ENCODE results near the gene ZBTB25. TPM values are rescaled to one million over a fixed set of nuclear protein-coding genes. Genes with fewer than 3 reads are reported as not detected.

The ZBTB25 gene
- total RNA-seq, 4 donors from 2014 or later: 7.3 to 13.3 (median 10.4) TPM

GRCh38 chr14:64508215-64508776, 4.7 kb upstream of the ZBTB25 start:
- no peak overlapping the region for H3K4me3 ChIP-seq
- peak overlapping the region in 1 of 4 donors; percentile 91 for H3K27ac ChIP-seq (replicated peaks in 1 of 4)
- TF ChIP-seq, protein P1, sequence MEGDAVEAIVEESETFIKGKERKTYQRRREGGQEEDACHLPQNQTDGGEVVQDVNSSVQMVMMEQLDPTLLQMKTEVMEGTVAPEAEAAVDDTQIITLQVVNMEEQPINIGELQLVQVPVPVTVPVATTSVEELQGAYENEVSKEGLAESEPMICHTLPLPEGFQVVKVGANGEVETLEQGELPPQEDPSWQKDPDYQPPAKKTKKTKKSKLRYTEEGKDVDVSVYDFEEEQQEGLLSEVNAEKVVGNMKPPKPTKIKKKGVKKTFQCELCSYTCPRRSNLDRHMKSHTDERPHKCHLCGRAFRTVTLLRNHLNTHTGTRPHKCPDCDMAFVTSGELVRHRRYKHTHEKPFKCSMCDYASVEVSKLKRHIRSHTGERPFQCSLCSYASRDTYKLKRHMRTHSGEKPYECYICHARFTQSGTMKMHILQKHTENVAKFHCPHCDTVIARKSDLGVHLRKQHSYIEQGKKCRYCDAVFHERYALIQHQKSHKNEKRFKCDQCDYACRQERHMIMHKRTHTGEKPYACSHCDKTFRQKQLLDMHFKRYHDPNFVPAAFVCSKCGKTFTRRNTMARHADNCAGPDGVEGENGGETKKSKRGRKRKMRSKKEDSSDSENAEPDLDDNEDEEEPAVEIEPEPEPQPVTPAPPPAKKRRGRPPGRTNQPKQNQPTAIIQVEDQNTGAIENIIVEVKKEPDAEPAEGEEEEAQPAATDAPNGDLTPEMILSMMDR (IDR thresholded peaks at IDR 0.05): no peak
- no peak for TF ChIP-seq POLR2AphosphoS5 (IDR thresholded peaks at IDR 0.05)
- TF ChIP-seq POLR2A (IDR thresholded peaks at IDR 0.05; ENCODE audit: low read depth): no peak
- TF ChIP-seq EP300 (IDR thresholded peaks at IDR 0.05): no peak
- H3K9me3 ChIP-seq: no peaks in the 10 kb centered on the region
- no peaks in the 10 kb centered on the region for H3K27me3 ChIP-seq
- DNase-seq (ENCODE audit: extremely low spot score): no peak
- intact Hi-C loops (cut with DNase I): loop anchor here (10.0 kb wide), 1 partner anchor 173 kb away; no protein-coding TSS in a partner anchor
- no peaks in the 10 kb centered on the region for H3K36me3 ChIP-seq
- peaks cover 42 to 73% (median 68%) of the 10 kb centered on the region in 4 donors for H3K4me1 ChIP-seq
- 48% methylated on average over 1 of the region's 1 CpG for WGBS

DNA sequence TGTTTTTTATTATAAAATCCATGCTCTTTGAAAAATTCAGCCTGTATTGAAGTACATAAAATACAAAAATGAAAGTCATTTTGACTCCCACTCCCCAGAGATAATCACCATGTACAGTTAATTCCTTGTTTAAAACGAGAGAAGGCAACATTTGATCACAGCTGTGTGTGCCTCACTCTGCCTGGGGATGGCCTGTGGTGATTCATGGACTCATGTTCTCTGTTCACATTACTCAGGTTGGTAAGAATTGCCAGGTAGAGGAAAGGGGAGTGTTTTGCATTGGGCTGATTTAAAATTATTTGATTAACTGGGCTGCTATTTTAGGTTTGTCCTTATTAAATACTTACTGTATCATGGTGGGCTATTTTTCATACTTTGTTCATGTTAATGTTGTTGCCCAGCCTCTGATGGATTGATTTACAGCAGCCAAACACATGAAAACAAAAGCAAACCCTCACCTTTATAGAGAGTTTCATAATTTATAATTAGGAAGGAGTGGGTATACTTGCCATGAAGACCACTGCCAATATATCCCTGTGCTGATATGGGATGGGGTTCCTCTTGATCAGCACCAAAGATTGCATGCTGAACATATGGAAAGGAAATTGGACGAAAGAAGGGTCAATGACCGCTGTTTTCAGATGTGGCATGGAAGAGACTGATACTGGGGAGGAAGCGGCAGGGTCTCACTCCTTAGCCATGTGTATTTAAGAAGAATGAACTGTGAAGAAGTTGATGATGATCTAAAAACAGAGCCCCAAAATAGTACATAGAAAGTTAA, 3.9 kb upstream of the ZBTB25 start:
- no peak overlapping the region for H3K4me3 ChIP-seq
- H3K27me3 ChIP-seq: no peaks in the 10 kb centered on the region
- no peaks in the 10 kb centered on the region for H3K36me3 ChIP-seq
- TF ChIP-seq EP300 (IDR thresholded peaks at IDR 0.05): no peak
- no peak for TF ChIP-seq POLR2A (IDR thresholded peaks at IDR 0.05; ENCODE audit: low read depth)
- TF ChIP-seq POLR2AphosphoS5 (IDR thresholded peaks at IDR 0.05): no peak
- TF ChIP-seq, protein P1 (IDR thresholded peaks at IDR 0.05): no peak
- H3K27ac ChIP-seq (replicated peaks in 1 of 4): peak overlapping the region in 2 of 4 donors; percentile 91 to 100
- peaks cover 40 to 71% (median 67%) of the 10 kb centered on the region in 4 donors for H3K4me1 ChIP-seq
- 78% methylated on average over 4 of the region's 4 CpGs for WGBS
- DNase-seq (ENCODE audit: extremely low spot score): no peak
- no peaks in the 10 kb centered on the region for H3K9me3 ChIP-seq
- intact Hi-C loops (cut with DNase I): loop anchor here (10.0 kb wide), 1 partner anchor 173 kb away; no protein-coding TSS in a partner anchor

DNA sequence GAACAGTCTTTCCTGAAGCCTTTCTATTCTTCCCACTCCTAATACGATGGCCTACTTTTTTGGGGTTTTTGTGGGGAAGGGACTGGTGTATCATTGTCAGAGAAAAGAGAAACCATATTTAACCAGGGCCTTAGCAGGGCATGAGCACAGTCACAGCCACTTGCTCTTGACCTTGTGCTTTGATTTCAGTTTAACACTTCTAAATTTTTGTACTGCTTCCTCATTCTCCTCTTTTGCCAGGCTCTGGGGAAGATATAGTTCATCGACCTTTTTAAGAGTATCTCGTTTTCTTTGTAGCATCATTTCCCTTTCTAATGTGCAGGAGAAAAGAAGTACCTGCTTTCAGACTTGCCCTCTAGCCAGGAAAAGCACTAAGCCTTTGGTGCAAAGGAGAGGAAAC, 3.1 kb upstream of the ZBTB25 start:
- Histone ChIP-seq H3K36me3 (no peaks in the 10 kb centered on the region), H3K9me3 (no peaks in the 10 kb centered on the region), H3K27ac (replicated peaks in 1 of 4) (peak overlapping the region; percentile 91 to 100 (median 97)), H3K4me1 (peaks cover 45 to 71% (median 67%) of the 10 kb centered on the region in 4 donors), H3K4me3 (peak overlapping the region; percentile 84 to 98 (median 86)), H3K27me3 (no peaks in the 10 kb centered on the region)
- intact Hi-C loops (cut with DNase I): loop anchor here (10.0 kb wide), 1 partner anchor 172 kb away; no protein-coding TSS in a partner anchor
- TF ChIP-seq, protein P1 (IDR thresholded peaks at IDR 0.05): no peak
- no peak for TF ChIP-seq POLR2A (IDR thresholded peaks at IDR 0.05; ENCODE audit: low read depth)
- TF ChIP-seq POLR2AphosphoS5 (IDR thresholded peaks at IDR 0.05): no peak
- no peak for TF ChIP-seq EP300 (IDR thresholded peaks at IDR 0.05)
- no peak for DNase-seq (ENCODE audit: extremely low spot score)
- 52% methylated on average over 3 of the region's 3 CpGs for WGBS

DNA sequence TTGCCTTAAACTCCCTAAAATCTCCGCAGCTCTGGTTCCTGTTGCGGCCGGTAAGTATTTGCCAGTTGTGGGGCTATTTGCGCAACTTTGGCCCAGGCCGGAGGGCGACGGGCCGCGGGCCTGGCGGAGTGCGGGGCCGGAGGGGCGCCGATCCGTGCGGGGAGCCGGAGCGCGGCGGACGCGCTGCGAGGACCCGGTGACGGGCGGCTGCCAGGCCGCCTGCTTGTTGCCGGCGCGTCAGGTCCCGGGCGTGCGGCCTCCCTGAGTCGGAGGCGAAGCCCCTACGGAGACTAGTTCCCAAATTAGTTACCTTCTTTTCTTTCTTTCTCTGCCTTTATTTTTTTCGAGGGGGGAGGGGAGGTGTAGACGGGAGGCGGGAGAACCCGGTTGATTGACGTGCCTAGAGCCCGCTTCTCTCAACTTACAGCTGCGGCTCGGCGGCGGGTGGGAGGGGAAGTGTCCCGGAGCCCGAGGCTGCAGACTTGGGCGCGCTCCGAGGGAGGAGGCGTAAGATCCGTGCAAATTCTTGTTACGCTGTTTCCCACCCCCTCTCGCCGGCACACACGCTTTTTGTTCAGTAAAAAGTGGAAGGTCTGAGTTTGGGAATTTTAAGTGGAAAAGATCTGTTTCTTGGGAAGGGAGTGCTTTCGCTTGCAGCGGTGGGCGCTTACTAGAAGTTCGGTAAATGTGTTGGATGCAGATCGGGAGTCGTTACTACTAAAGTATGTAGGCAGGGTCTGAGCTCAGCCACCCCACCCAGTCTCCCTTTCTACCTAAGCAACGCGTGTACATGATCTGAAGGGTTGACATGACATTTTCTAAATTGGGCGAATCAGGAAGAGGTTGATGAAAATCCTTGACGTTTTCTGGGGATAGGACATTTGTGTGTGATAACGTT, 1.5 kb upstream of the ZBTB25 start:
- peak; percentile 96 for DNase-seq (ENCODE audit: extremely low spot score)
- TF ChIP-seq POLR2AphosphoS5 (IDR thresholded peaks at IDR 0.05) (peak in 1 of 2 donors; percentile 47), EP300 (IDR thresholded peaks at IDR 0.05) (no peak)
- TF ChIP-seq, protein P1 (IDR thresholded peaks at IDR 0.05): peak in 1 of 3 experiments; percentile 3

More for the DNA sequence above, 1.5 kb upstream of the ZBTB25 start:
- Histone ChIP-seq H3K9me3 (no peaks in the 10 kb centered on the region), H3K36me3 (no peaks in the 10 kb centered on the region), H3K27ac (replicated peaks in 1 of 4) (peak overlapping the region; percentile 91 to 100 (median 97)), H3K27me3 (no peaks in the 10 kb centered on the region), H3K4me3 (peak overlapping the region; percentile 84 to 98 (median 86)), H3K4me1 (peaks cover 41 to 69% (median 67%) of the 10 kb centered on the region in 4 donors)
- WGBS: under 1% methylated on average over 35 of the region's 68 CpGs
- intact Hi-C loops (cut with DNase I): loop anchor here (10.0 kb wide), 1 partner anchor 170 kb away; no protein-coding TSS in a partner anchor
